Measurements from ENCODE around the gene RHEB. TPM values are rescaled to one million over a fixed set of nuclear protein-coding genes. Genes with fewer than 3 reads are reported as not detected.

The RHEB gene
- total and polyA plus RNA-seq, 2 of the 4 experiments (the other 2 are of a cell fraction), result 19.7 to 67.2 TPM

DNA sequence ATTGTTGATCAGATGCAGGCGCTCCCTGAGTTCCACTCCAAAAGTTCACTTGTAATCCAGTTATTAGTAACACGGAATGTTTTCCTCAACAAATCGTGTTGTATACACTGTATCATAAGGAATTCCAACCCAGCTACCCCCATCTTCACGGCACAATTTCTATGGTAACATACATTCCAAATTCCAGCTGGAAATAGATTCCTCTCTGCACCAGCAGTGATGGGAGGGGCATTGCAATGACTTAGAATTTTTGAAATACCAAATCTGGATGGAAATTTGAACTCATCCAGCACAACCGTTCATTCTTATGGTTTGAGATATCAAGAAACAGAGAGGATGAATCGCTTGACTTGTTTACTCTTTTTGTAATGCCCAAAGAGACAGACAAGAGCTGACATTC lies 38.9 kb upstream of the RHEB start:
- POLR2A ChIA-PET (ENCODE audit: unreplicated experiment), result no interaction called here
- Histone ChIP-seq H3K4ac (ENCODE audit: low read depth, low read length) (peak overlapping the region; percentile 61), H4K8ac (ENCODE audit: low read depth in 2 of 2, low read length in 2 of 2) (peak overlapping the region; percentile 36 to 71; a peak in 2 of 4 replicates), H3K9me3 (ENCODE audit: control insufficient read depth, insufficient read depth, low read length) (no peaks in the 10 kb centered on the region), H2AK9ac (replicated peaks; ENCODE audit: low read depth, low read length, poor library complexity) (no peak overlapping the region), H2AFZ (replicated peaks; ENCODE audit: low read length, poor library complexity) (no peak overlapping the region), H4K5ac (ENCODE audit: low read depth, low read length) (peak overlapping the region; percentile 7), H2BK5ac (ENCODE audit: low read depth, low read length, poor library complexity, severe bottlenecking) (peak overlapping the region; percentile 73), H4K91ac (ENCODE audit: insufficient read depth, low read depth, low read length) (peak overlapping the region; percentile 71; the same call in 1 of the 2 replicates), H2BK20ac (ENCODE audit: low read depth, low read length) (peak overlapping the region; percentile 85), H2BK15ac (ENCODE audit: low read depth, low read length) (peak overlapping the region; percentile 83; the same call in 2 of the 3 replicates), H3K36me3 (ENCODE audit: control insufficient read depth, insufficient read depth, low read length) (peaks cover 16% of the 10 kb centered on the region), H3K4me2 (ENCODE audit: low read depth, low read length) (peak overlapping the region; percentile 51), H3K79me1 (ENCODE audit: low read depth in 1 of 2, low read length in 2 of 2) (0 out of 4 replicates have a peak, but pooled peaks cover 0 to 6% of the 10 kb centered on the region in 2 experiments), H3K18ac (ENCODE audit: low read depth, low read length) (peak overlapping the region; percentile 73), H3K9me1 (ENCODE audit: insufficient read depth, low read length) (peaks cover 5% of the 10 kb centered on the region), H3K56ac (ENCODE audit: extremely low read depth, insufficient read depth, low read length) (peak overlapping the region; percentile 44), H4K20me1 (ENCODE audit: insufficient read depth, low read length) (no peaks in the 10 kb centered on the region), H3K9ac (ENCODE audit: low read depth, low read length) (peak overlapping the region; percentile 41; the same call in 1 of the 2 replicates), H3K27ac (ENCODE audit: insufficient read depth, low read length) (peak overlapping the region; percentile 92), H3K23ac (ENCODE audit: low read depth, low read length) (peak overlapping the region; percentile 44; the same call in 1 of the 2 replicates), H3K4me1 (ENCODE audit: control insufficient read depth, insufficient read depth, low read length) (peaks cover 11% of the 10 kb centered on the region), H3K27me3 (ENCODE audit: control insufficient read depth, insufficient read depth, low read length) (no peaks in the 10 kb centered on the region), H3K14ac (replicated peaks; ENCODE audit: low read depth, low read length) (0 out of 2 replicates have a peak overlapping the region, but pooled peaks have one; percentile 15), H3K4me3 (ENCODE audit: insufficient read depth, low read depth, low read length) (no peak overlapping the region), H2BK120ac (ENCODE audit: low read depth, low read length) (peak overlapping the region; percentile 77), H2AK5ac (ENCODE audit: low read depth, low read length) (peak overlapping the region; percentile 94; the same call in 1 of the 2 replicates)
- peak; percentile 45 for TF ChIP-seq CEBPB (IDR thresholded peaks at IDR 0.05; ENCODE audit: low read depth, low read length)
- TF ChIP-seq BHLHE40 (IDR thresholded peaks at IDR 0.05; ENCODE audit: low read depth, low read length), result no peak
- TF ChIP-seq RAD21 (IDR thresholded peaks at IDR 0.05; ENCODE audit: low read length), result 0 out of 2 replicates have a peak, but pooled peaks have one; percentile 5
- ATAC-seq (ENCODE audit: low read depth) (peak; percentile 89), DNase-seq (peak; percentile 87)
- in situ Hi-C loops (cut with MboI; ENCODE audit: low sequenced_read_pairs) (no loop called here), intact Hi-C loops (cut with micrococcal nuclease) (loop anchor here (5.0 to 10.0 kb wide), 2 partner anchors 36 to 74 kb away; no protein-coding TSS in a partner anchor), dilution Hi-C loops (cut with HindIII; ENCODE audit: low sequenced_read_pairs, unreplicated experiment) (no loop called here)
- 40% methylated on average over 1 of the region's 6 CpGs; no CpG with 5 or more reads in 1 of the 2 experiments for WGBS, 2 experiments (ENCODE audit: extremely low coverage in 2 of 2, insufficient read length in 1 of 2)
- CTCF ChIA-PET, result interaction anchor here (0.8 kb wide), 1 partner anchor 20 kb away, joined by 3 read pairs; no protein-coding TSS in a partner anchor
- BruUV-seq (replicated peaks), result no TSS peak
